Measurements from ENCODE around the gene AKT3. TPM values are rescaled to one million over a fixed set of nuclear protein-coding genes. Genes with fewer than 3 reads are reported as not detected.

The AKT3 gene
- total RNA-seq, 1 donor from 2014 or later = 107 TPM

GRCh38 chr1:243494741-243495431, 355.2 kb downstream of the AKT3 start:
- no peak for TF ChIP-seq CTCF (IDR thresholded peaks at IDR 0.05)
- Mint-ChIP-seq H3K4me3 (ENCODE audit: unreplicated experiment) (no peak overlapping the region), H3K27ac (ENCODE audit: unreplicated experiment) (no peak overlapping the region), H3K27me3 (ENCODE audit: unreplicated experiment) (no peaks in the 10 kb centered on the region), H3K36me3 (ENCODE audit: unreplicated experiment) (peaks cover 24% of the 10 kb centered on the region), H3K9me3 (ENCODE audit: unreplicated experiment) (no peaks in the 10 kb centered on the region), H3K4me1 (ENCODE audit: unreplicated experiment) (peaks cover 8% of the 10 kb centered on the region)
- no peak for DNase-seq (ENCODE audit: extremely low spot score, unreplicated experiment)

DNA sequence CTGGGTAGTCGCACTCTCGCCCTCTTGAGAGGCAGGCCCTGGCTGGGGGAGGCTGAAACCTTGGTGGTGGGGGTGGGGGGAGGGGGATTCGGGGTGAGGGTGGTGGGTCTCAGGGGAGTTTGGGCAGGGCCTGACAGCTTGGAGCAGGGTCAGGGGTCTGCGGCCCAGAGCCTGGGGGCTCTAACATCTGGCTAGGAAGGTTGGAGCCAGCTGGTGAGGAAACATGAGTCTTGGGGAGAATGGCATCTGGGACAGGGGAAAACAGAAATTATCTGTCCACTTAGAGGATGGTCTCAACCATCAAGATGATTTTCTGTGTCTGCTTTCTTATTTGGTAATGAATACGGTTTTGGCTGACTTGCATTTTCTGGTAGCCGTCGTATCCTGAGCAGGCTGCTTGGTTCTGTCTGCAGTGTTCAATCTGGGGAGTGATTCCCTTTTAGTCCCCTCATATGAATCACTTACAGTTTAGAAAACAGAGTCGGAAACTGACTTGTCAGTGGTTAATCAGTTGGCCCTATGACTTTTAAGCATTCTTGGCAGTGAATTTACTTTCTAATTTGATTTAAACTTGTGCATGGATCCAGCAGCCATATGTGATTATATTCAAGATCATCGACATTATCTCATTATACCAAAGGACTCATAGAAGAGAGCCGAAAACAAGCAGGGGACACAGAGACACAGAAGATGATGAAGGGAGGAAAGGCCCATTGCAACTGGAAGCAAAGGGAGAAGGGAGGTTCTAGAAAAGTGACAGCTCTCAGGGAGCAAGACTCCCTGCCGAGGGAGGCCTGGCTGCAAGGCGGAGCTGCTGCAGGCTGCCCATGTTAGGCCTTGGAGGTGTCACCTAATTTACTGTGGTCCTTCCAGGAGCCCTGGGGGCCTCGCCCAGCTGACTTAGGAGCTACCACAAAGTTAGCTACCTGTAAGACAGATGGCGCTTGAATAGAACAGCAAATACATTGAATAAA, 356.6 kb downstream of the AKT3 start:
- Mint-ChIP-seq H3K4me3 (ENCODE audit: unreplicated experiment) (no peak overlapping the region), H3K4me1 (ENCODE audit: unreplicated experiment) (peaks cover 8% of the 10 kb centered on the region), H3K36me3 (ENCODE audit: unreplicated experiment) (peaks cover 21% of the 10 kb centered on the region), H3K9me3 (ENCODE audit: unreplicated experiment) (no peaks in the 10 kb centered on the region), H3K27ac (ENCODE audit: unreplicated experiment) (peak overlapping the region; percentile 27), H3K27me3 (ENCODE audit: unreplicated experiment) (no peaks in the 10 kb centered on the region)
- DNase-seq (ENCODE audit: extremely low spot score, unreplicated experiment) = no peak
- no peak for TF ChIP-seq CTCF (IDR thresholded peaks at IDR 0.05)

GRCh38 chr1:243490748-243491686, 359.0 kb downstream of the AKT3 start:
- no peak overlapping the region for H3K4me3 Mint-ChIP-seq (ENCODE audit: unreplicated experiment)
- H3K36me3 Mint-ChIP-seq (ENCODE audit: unreplicated experiment) = peaks cover 14% of the 10 kb centered on the region
- no peaks in the 10 kb centered on the region for H3K9me3 Mint-ChIP-seq (ENCODE audit: unreplicated experiment)
- no peak for TF ChIP-seq CTCF (IDR thresholded peaks at IDR 0.05)
- no peaks in the 10 kb centered on the region for H3K27me3 Mint-ChIP-seq (ENCODE audit: unreplicated experiment)
- H3K27ac Mint-ChIP-seq (ENCODE audit: unreplicated experiment) = no peak overlapping the region
- H3K4me1 Mint-ChIP-seq (ENCODE audit: unreplicated experiment) = peaks cover 6% of the 10 kb centered on the region
- DNase-seq (ENCODE audit: extremely low spot score, unreplicated experiment) = no peak

- no peaks in the 10 kb centered on the region for H3K9me3 Mint-ChIP-seq (ENCODE audit: unreplicated experiment)
- no peaks in the 10 kb centered on the region for H3K27me3 Mint-ChIP-seq (ENCODE audit: unreplicated experiment)
- DNase-seq (ENCODE audit: extremely low spot score, unreplicated experiment) = no peak
- peaks cover 6% of the 10 kb centered on the region for H3K4me1 Mint-ChIP-seq (ENCODE audit: unreplicated experiment)
- peaks cover 13% of the 10 kb centered on the region for H3K36me3 Mint-ChIP-seq (ENCODE audit: unreplicated experiment)
- TF ChIP-seq CTCF (IDR thresholded peaks at IDR 0.05) = no peak
- no peak overlapping the region for H3K4me3 Mint-ChIP-seq (ENCODE audit: unreplicated experiment)
- no peak overlapping the region for H3K27ac Mint-ChIP-seq (ENCODE audit: unreplicated experiment)
Observed at GRCh38 chr1:243489681-243490546, 360.1 kb downstream of the AKT3 start.
